Stimulated activated CD4-positive, alpha-beta T cell treated with anti-CD3 and anti-CD28 coated beads, Interleukin-2, amount 100 ng/mL, for 48 hours (primary cell): ENCODE measurements around the gene KCNC4.

Experiments used
- DNase-seq, 2 donors: peaks; one replicate each; pipeline ENCODE4 v3.0.0-alpha.2; 2020

Gene KCNC4

DNA sequence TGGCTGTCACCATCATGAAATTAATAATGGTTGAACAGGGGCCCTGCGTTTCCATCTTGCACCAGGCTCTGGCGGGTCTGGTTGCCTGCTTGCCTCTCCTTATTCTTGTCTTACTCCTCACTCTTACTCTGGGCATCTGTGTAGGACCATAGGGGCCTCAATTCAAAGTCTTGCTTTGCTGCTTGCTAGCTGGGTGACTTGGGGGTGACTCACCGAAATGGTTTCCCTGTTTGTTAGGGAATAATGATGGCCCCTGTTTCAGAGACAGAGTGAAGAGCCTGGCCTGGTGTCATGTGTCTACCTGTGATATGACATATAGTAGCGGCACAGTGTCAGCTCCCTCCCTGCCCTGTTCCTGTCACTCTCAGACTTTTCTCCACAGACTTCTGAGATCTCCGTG is 24.6 kb downstream of the KCNC4 start:
- DNase-seq, result no peak

DNA sequence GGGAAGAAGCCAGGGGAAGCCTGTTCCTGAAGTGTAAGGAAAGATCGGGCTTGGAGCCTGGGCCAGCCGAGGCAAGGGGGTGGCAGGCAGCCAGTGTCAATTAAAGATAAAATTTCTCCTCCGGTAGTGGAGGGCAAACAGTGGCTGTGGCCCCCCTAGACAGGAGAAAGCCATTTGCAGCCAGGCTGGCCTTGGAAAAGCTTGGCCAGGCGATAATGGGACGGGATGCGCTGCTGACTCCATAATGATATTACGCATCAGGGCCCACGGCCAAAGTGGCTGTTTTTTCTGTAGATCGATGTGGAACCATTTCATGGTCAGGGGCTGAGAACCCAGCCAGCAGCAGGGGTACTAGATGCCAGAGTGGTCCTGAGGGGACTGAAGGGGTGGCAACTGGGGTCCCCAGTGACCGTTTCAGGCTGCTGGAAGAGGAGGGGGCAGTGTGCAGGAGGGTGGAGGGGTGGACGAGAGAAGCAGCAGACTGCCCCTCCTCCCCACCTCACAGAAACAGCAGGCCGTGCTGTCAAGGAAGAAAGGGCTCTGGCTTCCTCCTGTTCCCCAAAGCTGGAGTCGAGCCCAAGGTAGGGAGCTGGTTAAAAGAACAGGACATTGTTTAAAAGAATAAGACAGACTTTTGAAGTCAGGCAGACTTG is 25.2 kb downstream of the KCNC4 start:
- DNase-seq, result no peak

DNA sequence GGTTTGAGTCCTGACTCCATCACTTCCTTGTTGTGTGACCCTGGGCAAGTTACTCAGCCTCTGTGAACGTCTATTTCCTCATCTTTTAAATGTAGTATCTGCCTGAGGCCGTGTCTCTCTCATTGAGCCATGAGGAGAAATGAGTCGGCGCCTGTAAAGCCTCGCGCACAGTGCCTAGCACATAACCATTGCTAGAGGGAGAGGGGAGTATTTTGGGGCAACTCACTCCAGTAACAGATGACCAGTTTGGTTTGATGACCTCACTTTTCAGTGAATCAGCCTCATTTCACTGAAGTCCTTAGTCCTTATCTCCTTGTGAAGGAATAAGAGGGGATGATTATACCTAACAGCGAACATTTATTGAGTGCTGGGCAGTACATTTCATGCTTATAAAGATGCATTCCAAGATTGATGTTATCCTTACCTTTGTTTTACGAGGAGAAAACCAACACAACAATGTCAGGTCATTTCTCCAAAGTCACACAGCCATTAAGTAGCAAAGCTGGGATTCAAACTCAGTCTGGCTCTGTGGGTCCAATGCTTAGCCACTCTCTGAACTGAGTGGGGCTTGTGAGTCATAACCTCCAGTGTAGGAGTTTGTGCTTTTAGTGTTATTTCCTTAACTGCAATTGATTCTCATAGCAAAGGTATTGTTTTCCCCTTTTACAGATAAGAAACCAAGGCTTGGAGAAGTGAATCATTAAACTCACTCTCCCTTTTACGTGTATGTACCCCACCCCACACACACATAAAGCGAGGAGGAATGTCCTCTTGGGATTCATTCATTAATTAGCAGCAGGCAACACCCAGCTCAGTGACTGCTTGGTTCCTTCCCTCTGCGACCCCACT is 25.9 kb downstream of the KCNC4 start:
- DNase-seq, result peak; percentile 47 to 54

GRCh38 chr1:110237386-110238152 is 27.5 kb downstream of the KCNC4 start:
- no peak for DNase-seq

- no peak for DNase-seq
Measured at GRCh38 chr1:110239441-110240430, 29.6 kb downstream of the KCNC4 start.

- DNase-seq, result no peak
Measured at GRCh38 chr1:110240476-110241210, 30.5 kb downstream of the KCNC4 start.

- DNase-seq, result no peak
Measured at GRCh38 chr1:110241516-110241915, 31.4 kb downstream of the KCNC4 start.

DNA sequence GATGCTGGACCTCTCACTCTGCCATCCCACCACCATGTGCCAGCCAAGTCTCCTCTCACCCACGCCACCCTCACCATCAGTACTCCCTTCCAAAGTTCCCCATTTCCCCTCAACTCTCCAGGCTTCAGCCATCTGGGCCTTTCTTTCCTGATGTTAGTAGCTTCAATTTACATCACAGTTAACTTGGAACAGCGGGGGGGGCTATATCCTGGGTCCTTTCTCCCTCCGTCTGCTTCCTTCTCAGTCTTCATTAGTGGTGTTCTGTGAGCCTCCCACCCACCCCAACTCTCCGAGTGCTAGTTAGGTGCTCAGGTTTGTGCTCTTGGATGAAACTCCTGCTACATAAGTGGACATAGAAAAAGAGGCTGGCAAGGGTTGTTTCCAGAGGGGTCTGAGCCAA is 31.9 kb downstream of the KCNC4 start:
- no peak for DNase-seq

DNA sequence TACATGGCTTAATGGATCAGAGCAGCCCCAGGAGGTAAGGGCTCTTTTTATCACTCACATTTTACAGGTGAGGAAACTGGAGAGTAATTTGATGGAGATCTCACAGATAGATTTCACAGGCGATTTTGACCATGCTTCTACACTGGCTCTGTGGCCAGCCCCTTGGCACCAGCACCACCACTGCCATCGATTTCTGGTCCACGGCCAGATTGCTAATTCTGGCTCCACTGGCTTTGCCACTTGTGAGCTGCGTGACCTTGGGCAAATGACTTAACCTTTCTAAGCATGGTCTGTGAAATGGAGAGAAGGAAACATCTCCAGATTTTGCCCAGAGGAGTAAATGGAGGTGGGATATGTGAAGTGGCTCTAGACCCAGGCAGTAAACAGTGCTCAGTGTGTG is 32.6 kb downstream of the KCNC4 start:
- DNase-seq, result no peak

- DNase-seq, result no peak
Measured at GRCh38 chr1:110243146-110243545, 33.0 kb downstream of the KCNC4 start.

DNA sequence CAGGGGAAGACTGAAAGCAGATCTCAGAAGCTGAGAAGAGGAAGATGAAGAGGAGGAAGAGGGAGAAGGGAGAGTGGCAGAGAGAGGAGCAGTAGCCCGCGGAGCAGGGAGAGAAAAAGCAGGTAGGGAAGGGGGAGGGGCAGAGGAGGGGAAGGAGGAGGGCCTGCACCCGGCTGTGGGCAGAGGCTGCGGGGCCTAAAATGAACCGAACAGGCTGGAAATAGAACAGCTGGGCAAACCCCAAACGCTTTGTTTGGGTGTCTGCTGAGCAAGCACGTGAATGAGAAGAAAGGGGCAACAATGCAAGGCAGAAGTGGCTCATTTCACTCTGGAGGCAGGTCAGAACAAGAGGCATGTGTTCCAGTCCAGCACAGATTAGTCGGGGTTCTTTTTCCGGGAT is 33.5 kb downstream of the KCNC4 start:
- DNase-seq, result no peak

DNA sequence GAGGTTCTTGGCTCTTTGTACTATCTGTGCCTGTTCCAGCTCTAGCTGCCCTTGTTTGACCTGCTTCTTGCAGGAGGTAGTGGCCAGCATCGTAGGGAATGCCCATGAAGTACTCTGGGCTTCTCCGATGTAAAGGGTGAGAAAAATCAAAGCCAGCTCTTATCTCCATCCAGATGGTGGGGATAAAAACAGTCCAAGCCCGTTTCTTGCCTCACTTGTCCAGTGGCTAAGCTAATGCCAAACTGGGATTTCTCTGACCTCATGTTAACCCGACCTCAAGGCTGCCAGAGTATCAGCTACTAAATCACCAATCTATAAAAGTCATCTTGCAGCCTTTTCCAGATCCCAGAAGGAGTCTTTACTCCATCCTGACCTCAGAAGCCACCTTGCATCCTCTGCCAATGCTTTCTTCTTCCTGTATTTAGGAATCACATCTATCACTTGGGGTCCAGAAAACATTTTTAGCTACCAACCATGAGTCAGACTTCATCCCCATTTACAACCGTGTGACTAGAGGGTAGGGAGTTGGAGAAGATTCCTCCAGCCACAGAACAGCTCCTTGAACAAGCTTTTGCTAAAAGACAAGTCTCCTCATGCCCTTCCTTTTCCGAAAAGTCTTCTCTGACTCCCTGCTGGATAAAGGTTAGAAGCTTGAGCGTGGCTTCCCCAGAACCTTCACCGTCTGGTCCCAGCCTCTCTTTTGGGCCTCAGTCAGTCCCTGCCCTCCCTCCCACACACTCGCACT is 35.9 kb downstream of the KCNC4 start:
- no peak for DNase-seq

DNA sequence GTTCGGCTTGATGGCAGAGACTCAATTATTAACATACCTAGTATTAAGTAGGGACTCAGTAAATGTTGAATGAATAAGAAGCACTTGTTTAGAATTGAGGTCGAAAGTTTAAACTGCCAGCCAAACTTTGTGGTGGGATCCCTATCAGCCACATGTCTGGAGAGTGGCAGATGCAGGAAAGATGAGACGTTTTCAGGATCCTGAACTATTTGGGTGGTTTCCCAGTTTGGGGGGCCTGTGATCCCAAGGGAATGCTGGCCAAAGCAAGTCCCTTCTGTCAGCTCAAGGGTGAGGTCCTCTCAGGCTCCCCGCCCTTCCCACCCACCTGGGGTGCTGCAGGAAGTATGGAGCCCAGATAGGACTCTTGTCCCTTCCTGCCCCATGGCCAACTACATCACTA is 38.6 kb downstream of the KCNC4 start:
- DNase-seq, result no peak

- no peak for DNase-seq
Measured at GRCh38 chr1:110249256-110249655, 39.1 kb downstream of the KCNC4 start.

DNA sequence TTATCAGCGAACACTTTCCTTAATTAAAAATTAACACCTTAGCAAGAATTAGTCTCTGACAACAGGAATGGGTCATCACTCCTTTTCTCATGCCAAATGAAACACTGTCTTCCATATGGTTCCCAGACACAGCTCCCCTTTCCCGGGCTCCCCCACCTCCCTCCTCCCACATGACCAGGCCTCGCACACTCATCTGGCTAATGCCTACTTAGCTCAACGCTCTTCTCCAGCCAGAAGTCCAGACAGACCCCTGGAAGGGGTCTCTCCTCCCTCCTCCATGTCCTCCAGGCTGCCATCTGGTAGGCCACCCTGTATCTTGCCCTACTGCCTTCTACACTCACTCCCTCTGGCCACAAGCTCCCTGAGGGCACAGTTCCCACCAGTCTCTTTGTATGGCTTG is 39.9 kb downstream of the KCNC4 start:
- DNase-seq, result no peak

- DNase-seq, result no peak
Measured at GRCh38 chr1:110250749-110251148, 40.6 kb downstream of the KCNC4 start.

GRCh38 chr1:110253213-110253612 is 43.1 kb downstream of the KCNC4 start:
- no peak for DNase-seq

DNA sequence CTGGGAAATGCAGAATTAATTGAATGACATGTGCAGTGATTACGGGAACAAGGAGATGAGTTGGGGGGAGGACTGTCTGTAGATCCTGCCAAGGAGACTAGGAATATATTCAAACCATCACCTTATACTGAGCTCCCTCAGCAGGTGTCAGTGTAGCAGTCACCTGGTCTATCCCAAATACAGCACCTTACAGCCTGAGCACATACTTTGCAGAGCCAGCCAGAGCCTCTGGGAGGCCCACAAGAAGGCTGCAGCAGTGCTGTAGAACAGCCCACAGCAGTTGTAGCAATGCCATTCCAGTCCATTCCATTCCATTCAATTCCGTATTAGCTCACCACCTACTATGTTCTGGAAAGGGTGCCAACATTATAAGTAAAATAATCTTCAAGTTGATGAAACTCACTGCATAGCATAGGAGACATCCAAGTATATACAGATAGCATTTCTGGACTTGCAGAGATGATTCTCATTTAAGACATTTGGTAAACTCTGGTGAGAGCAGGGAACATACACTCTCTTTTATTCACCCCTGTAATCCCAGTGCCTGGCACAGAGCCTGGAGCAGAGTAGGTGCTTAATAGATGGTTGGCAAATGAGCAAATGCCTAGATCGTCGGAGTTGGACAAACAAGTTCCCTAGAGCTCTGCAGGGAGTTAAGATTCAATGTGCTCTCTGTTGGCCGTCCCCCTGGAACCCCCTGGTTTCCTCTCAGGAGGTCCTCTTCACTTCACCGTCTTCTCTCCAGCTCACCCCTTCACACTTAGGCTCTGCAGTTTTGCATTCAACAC is 44.7 kb downstream of the KCNC4 start:
- DNase-seq, result no peak

- DNase-seq, result no peak
Measured at GRCh38 chr1:110255392-110255787, 45.3 kb downstream of the KCNC4 start.

DNA sequence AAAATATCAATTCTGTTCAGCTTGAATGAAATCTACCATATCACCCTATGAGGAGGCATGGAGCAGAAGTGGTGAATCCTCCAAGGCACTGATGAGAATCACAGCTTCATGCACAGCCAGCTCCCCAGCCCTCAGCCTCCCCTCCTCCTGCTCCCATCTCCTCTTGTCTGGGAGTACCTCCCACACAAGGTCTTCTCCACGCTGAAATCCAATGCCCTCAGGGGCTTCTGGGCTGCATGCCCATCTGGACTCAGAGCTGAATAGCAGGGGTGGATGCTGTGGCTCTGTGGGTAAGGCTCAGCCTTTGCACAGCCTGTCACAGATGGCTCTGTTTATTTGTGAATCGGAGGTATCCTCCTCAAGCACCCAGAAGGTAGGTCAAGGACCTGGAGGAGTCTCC is 48.6 kb downstream of the KCNC4 start:
- no peak for DNase-seq
